CD4-positive, alpha-beta T cell (primary cell): ENCODE data around the gene FLNC. TPM values are rescaled to one million over a fixed set of nuclear protein-coding genes. Genes with fewer than 3 reads are reported as not detected.

ENCODE experiments used
- ATAC-seq: fragments of 200-7000 bp; cut with Tn5 transposase; one replicate; pipeline ENCODE4 v1.10.0; 2022; ENCODE audit warnings: mild to moderate bottlenecking; ENCODE audit not compliant: poor library complexity
- CTCF ChIA-PET: fragments of 350-600 bp; sonication (Branson Sonifier 250); formaldehyde crosslinking; loops from one replicate; lab custom pipeline; 2021; ENCODE audit warnings: antibody characterized with exemption, inconsistent platforms; lab: Charles Lee
- POLR2A ChIA-PET: fragments of 350-600 bp; sonication (Branson Sonifier 250); formaldehyde crosslinking; loops from one replicate; lab custom pipeline; 2021; ENCODE audit warnings: antibody characterized with exemption, inconsistent platforms; lab: Charles Lee
- DNase-seq, 14 experiments: peaks; one replicate each; pipeline ENCODE4 v3.0.0-alpha.2; 2013 to 2020; ENCODE audit warnings: mixed read lengths in 2 of 14
- H3K27ac ChIP-seq, 2 donors: one replicate each; pipeline versions ENCODE4 v1.5.1 to v1.7.0; 2013; ENCODE audit warnings: low read length in 2 of 2, low read depth in 1 of 2, mild to moderate bottlenecking in 1 of 2
- H3K27me3 ChIP-seq, 2 experiments: 1 replicate in 1 of 2; 2 replicates in 1 of 2; pipeline versions ENCODE4 v1.6.1 to v1.7.0; 2013; ENCODE audit warnings: low read length in 2 of 2, control low read depth in 1 of 2, mild to moderate bottlenecking in 1 of 2, moderate library complexity in 1 of 2; ENCODE audit not compliant: insufficient read depth in 2 of 2, control insufficient read depth in 1 of 2
- H3K36me3 ChIP-seq: one replicate; pipeline ENCODE4 v1.6.1; 2013; ENCODE audit warnings: low read length, control low read depth; ENCODE audit not compliant: insufficient read depth
- H3K4me1 ChIP-seq: one replicate; pipeline ENCODE4 v1.6.1; 2013; ENCODE audit warnings: low read length, control low read depth; ENCODE audit not compliant: insufficient read depth
- H3K4me3 ChIP-seq: one replicate; pipeline ENCODE4 v1.5.1; 2013; ENCODE audit warnings: mild to moderate bottlenecking, low read length, moderate library complexity
- H3K9me3 ChIP-seq, 2 experiments: 1 replicate in 1 of 2; 2 replicates in 1 of 2; pipeline versions ENCODE4 v1.6.1 to v1.7.0; 2013; ENCODE audit warnings: low read length in 2 of 2, mild to moderate bottlenecking in 2 of 2, control low read depth in 1 of 2, moderate library complexity in 1 of 2; ENCODE audit not compliant: control insufficient read depth in 1 of 2, insufficient read depth in 1 of 2
- H3K27ac Mint-ChIP-seq: one replicate; pipeline ENCODE4 v1.8.0; 2020; ENCODE audit warnings: mixed read lengths
- H3K27me3 Mint-ChIP-seq: one replicate; pipeline ENCODE4 v1.8.0; 2021; ENCODE audit warnings: mixed read lengths
- H3K36me3 Mint-ChIP-seq: one replicate; pipeline ENCODE4 v1.8.0; 2021; ENCODE audit warnings: low read depth, mixed read lengths
- H3K4me1 Mint-ChIP-seq: one replicate; pipeline ENCODE4 v1.8.0; 2021; ENCODE audit warnings: low read depth, mixed read lengths
- H3K4me3 Mint-ChIP-seq: one replicate; pipeline ENCODE4 v1.8.0; 2020; ENCODE audit warnings: mild to moderate bottlenecking, mixed read lengths
- H3K9me3 Mint-ChIP-seq: one replicate; pipeline ENCODE4 v1.8.0; 2020; ENCODE audit warnings: mixed read lengths
- intact Hi-C, 2 experiments: fragments of 100-400 bp; cut with DNase I in 1 of 2; cut with micrococcal nuclease in 1 of 2; formaldehyde crosslinking; loops; one replicate each; pipeline versions ENCODE4 v1.15.1 to v1.9.0; 2023 to 2025; cut with DNase I, micrococcal nuclease
- total RNA-seq, 174 experiments: library from RNA in 2 of 174; stranded (reverse) in 2 of 174; gene quantifications; one replicate each; pipeline ENCODE4 v1.2.3 and lab custom pipeline; 2021 to 2026
- TF ChIP-seq, protein P1 (sequence below): fragments of 200-600 bp; IDR thresholded peaks from one replicate; pipeline ENCODE4 v1.8.0; 2022; ENCODE audit warnings: antibody characterized with exemption, mild to moderate bottlenecking

Gene FLNC
- total RNA-seq, 2 experiments from 2014 or later, result 0.06 to 0.08 TPM

DNA sequence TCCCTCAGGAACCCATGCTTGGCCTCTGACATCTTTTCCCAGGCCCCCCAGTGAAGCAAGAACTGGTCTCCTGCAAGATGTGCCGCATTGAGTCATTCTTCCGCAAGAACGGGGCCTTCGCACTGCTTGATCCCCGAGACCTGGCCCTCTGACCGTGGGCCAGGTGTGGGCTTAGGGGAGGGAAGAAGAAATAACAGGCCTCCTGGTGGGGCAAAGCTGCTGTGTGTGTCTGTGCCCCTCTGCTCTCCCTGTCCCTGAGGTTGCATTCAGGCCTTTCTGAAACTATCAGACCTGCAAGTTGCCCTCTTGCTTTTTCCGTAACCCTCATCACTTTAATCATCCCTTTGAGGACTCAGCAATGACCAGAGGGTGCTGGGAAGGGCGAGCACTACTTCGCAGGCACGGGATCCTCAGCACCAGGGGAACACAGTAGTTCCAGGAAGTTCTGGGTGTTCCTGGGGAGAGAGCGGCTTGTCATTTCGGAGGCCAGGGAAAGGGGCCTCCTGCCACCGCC lies 38.5 kb downstream of the FLNC start:
- H3K27me3 ChIP-seq, result peaks cover 4 to 5% of the 10 kb centered on the region in 2 experiments
- H3K27ac ChIP-seq, result no peak overlapping the region
- Mint-ChIP-seq H3K27me3 (no peaks in the 10 kb centered on the region), H3K4me3 (peak overlapping the region; percentile 54), H3K9me3 (no peaks in the 10 kb centered on the region), H3K36me3 (peaks cover 11% of the 10 kb centered on the region), H3K4me1 (peaks cover 30% of the 10 kb centered on the region), H3K27ac (no peak overlapping the region)
- intact Hi-C loops, result loop anchor here in 1 of 2 experiments (10.0 kb wide), 1 partner anchor 566 kb away; the partner anchor contains the start of gene STRIP2
- no peak for DNase-seq
- ChIA-PET POLR2A (interaction anchor here (1.0 to 1.8 kb wide), 2 partner anchors 15 to 129 kb away, joined by 3 to 4 read pairs; no protein-coding TSS in a partner anchor), CTCF (no interaction called here)
- no peak for ATAC-seq
- H3K9me3 ChIP-seq, result no peaks in the 10 kb centered on the region
- H3K4me3 ChIP-seq, result peak overlapping the region; percentile 52
- H3K36me3 ChIP-seq, result peaks cover 15% of the 10 kb centered on the region
- H3K4me1 ChIP-seq, result peaks cover 28% of the 10 kb centered on the region
- TF ChIP-seq, protein P1, sequence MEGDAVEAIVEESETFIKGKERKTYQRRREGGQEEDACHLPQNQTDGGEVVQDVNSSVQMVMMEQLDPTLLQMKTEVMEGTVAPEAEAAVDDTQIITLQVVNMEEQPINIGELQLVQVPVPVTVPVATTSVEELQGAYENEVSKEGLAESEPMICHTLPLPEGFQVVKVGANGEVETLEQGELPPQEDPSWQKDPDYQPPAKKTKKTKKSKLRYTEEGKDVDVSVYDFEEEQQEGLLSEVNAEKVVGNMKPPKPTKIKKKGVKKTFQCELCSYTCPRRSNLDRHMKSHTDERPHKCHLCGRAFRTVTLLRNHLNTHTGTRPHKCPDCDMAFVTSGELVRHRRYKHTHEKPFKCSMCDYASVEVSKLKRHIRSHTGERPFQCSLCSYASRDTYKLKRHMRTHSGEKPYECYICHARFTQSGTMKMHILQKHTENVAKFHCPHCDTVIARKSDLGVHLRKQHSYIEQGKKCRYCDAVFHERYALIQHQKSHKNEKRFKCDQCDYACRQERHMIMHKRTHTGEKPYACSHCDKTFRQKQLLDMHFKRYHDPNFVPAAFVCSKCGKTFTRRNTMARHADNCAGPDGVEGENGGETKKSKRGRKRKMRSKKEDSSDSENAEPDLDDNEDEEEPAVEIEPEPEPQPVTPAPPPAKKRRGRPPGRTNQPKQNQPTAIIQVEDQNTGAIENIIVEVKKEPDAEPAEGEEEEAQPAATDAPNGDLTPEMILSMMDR, result no peak

DNA sequence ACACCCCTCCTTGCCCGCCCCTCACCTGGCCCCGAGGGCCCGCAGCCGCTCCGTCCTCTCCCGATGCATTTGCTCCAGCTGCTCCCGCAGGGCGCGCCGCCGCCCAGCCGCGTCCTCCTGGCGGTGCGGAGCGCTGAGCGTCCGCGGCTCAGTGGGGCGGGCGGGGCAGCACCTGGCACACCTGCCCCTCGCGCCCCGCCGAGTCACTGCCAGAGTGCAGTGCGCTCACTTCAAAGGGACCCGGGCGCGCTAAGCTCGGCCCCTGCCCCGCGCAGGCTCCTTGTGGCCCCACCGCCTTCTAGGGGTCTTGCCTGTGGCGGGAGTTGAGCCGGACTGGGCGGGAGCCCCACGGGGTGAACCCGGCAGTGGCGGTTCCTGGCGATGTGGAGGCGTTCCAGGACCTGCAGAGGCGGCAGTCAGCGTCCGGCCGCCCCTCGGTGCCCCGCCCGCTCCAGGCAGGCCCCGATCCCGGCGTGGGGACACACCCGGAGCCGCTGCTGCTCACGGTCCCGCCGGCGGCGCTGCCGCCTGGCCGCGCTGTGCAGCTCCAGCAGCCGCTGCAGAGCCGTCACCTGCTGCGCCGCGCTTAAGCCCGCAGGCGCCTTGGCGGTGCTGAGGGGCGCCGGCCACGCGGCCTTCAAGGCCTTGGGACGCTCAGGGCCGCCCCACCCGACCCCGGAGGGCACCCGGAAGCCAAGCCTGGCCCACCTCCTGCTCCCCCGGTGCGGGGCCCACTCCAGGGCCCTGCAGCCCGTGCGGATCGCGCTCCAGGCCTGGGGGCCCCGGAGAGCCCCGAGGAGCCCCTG lies 39.1 kb downstream of the FLNC start:
- intact Hi-C loops, result loop anchor here in 1 of 2 experiments (10.0 kb wide), 1 partner anchor 565 kb away; the partner anchor contains the start of gene STRIP2
- Mint-ChIP-seq H3K9me3 (no peaks in the 10 kb centered on the region), H3K4me1 (peaks cover 28% of the 10 kb centered on the region), H3K36me3 (peaks cover 11% of the 10 kb centered on the region), H3K27me3 (no peaks in the 10 kb centered on the region), H3K4me3 (peak overlapping the region; percentile 60), H3K27ac (no peak overlapping the region)
- Histone ChIP-seq H3K4me3 (peak overlapping the region; percentile 52), H3K4me1 (peaks cover 21% of the 10 kb centered on the region), H3K27ac (no peak overlapping the region), H3K36me3 (peaks cover 15% of the 10 kb centered on the region), H3K27me3 (peaks cover 4 to 5% of the 10 kb centered on the region in 2 experiments), H3K9me3 (no peaks in the 10 kb centered on the region)
- DNase-seq (peak in 13 of 14 experiments; percentile 6 to 81 (median 32)), ATAC-seq (peak; percentile 92)
- TF ChIP-seq, protein P1, result no peak
- ChIA-PET POLR2A (interaction anchor here (1.0 to 1.8 kb wide), 2 partner anchors 14 to 130 kb away, joined by 3 to 4 read pairs; no protein-coding TSS in a partner anchor), CTCF (interaction anchor here (2.7 kb wide), 1 partner anchor 14 kb away, joined by 11 read pairs; no protein-coding TSS in a partner anchor)

DNA sequence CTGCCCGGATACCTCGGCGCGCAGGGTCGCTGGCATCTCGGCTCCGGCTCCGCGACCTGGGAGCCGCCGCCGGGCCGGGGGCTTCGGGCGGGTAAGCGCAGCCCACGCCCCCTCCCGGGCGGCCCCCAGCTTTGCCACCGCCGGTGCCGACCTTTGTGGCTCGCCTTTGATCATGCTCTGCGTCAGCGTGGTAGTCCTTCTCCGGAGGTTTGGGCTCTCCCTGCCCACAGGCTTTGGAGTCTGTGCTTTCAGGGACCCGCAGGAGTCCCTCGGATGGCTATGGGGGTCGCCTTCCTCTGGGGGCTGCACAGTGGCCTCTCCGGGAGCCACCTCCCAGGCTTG lies 39.7 kb downstream of the FLNC start:
- ATAC-seq (peak; percentile 37), DNase-seq (peak in 3 of 14 experiments; percentile 11 to 48 (median 34))
- Mint-ChIP-seq H3K4me3 (peak overlapping the region; percentile 86), H3K4me1 (peaks cover 23% of the 10 kb centered on the region), H3K36me3 (peaks cover 8% of the 10 kb centered on the region), H3K27me3 (no peaks in the 10 kb centered on the region), H3K9me3 (no peaks in the 10 kb centered on the region), H3K27ac (no peak overlapping the region)
- intact Hi-C loops, result loop anchor here in 1 of 2 experiments (10.0 kb wide), 1 partner anchor 565 kb away; the partner anchor contains the start of gene STRIP2
- Histone ChIP-seq H3K27me3 (peaks cover 4 to 5% of the 10 kb centered on the region in 2 experiments), H3K9me3 (no peaks in the 10 kb centered on the region), H3K36me3 (peaks cover 11% of the 10 kb centered on the region), H3K4me1 (peaks cover 17% of the 10 kb centered on the region), H3K27ac (no peak overlapping the region), H3K4me3 (peak overlapping the region; percentile 20)
- TF ChIP-seq, protein P1, result no peak
- CTCF ChIA-PET, result interaction anchor here (2.7 kb wide), 1 partner anchor 14 kb away, joined by 11 read pairs; no protein-coding TSS in a partner anchor
- POLR2A ChIA-PET, result interaction anchor here (1.8 kb wide), 1 partner anchor 14 kb away, joined by 4 read pairs; no protein-coding TSS in a partner anchor
